ENCODE results near the gene KIAA1328. TPM values are rescaled to one million over a fixed set of nuclear protein-coding genes. Genes with fewer than 3 reads are reported as not detected.
"Not testable (repeated sequence)": the region's sequence is repeated elsewhere in the genome, so short reads cannot be mapped to it uniquely, and the experiment has no call there.

Gene KIAA1328
- total and polyA plus RNA-seq, 2 experiments from 2014 or later, result 3.3 to 12.5 TPM

- no peak overlapping the region for H3K27ac ChIP-seq
- H3K4me3 ChIP-seq, result no peak overlapping the region
- WGBS (ENCODE audit: low lambda C conversion rate, missing lambda C conversion rate), result 87% methylated on average over 3 of the region's 3 CpGs
These were observed 42.9 kb downstream of the KIAA1328 start for GRCh38 chr18:36871801-36872200.

GRCh38 chr18:36872329-36872728, 43.4 kb downstream of the KIAA1328 start:
- Histone ChIP-seq H2AFZ (no peak overlapping the region), H3K9me3 (ENCODE audit: low read depth) (no peaks in the 10 kb centered on the region), H3K4me2 (no peak overlapping the region), H3K79me2 (no peaks in the 10 kb centered on the region), H3K36me3 (replicated peaks; ENCODE audit: insufficient read depth, low read depth) (no peaks in the 10 kb centered on the region), H3K27ac (no peak overlapping the region), H3K4me1 (ENCODE audit: insufficient read depth) (no peaks in the 10 kb centered on the region), H3K4me3 (no peak overlapping the region), H4K20me1 (ENCODE audit: insufficient read depth, poor library complexity, severe bottlenecking) (no peaks in the 10 kb centered on the region), H3K27me3 (no peaks in the 10 kb centered on the region), H3K9me2 (replicated peaks; ENCODE audit: insufficient read depth) (no peaks in the 10 kb centered on the region)
- DNase-seq (ENCODE audit: low spot score), result no peak
- no peak for TF ChIP-seq EZH2phosphoT487 (IDR thresholded peaks at IDR 0.05; ENCODE audit: low read depth, severe bottlenecking, unreplicated experiment)
- TF ChIP-seq EZH2 (IDR thresholded peaks at IDR 0.05; ENCODE audit: borderline replicate concordance), result no peak
- no peak for TF ChIP-seq CTCF (IDR thresholded peaks at IDR 0.05; ENCODE audit: poor library complexity)

More at GRCh38 chr18:36871801-36872200, 42.9 kb downstream of the KIAA1328 start:
- Histone ChIP-seq H3K27me3 (no peaks in the 10 kb centered on the region), H3K36me3 (replicated peaks; ENCODE audit: insufficient read depth, low read depth) (no peaks in the 10 kb centered on the region), H4K20me1 (ENCODE audit: insufficient read depth, poor library complexity, severe bottlenecking) (no peaks in the 10 kb centered on the region), H3K4me1 (ENCODE audit: insufficient read depth) (no peaks in the 10 kb centered on the region), H2AFZ (no peak overlapping the region), H3K9me3 (ENCODE audit: low read depth) (no peaks in the 10 kb centered on the region), H3K9me2 (replicated peaks; ENCODE audit: insufficient read depth) (no peaks in the 10 kb centered on the region), H3K79me2 (no peaks in the 10 kb centered on the region), H3K4me2 (no peak overlapping the region)
- no peak for TF ChIP-seq EZH2 (IDR thresholded peaks at IDR 0.05; ENCODE audit: borderline replicate concordance)
- no peak for TF ChIP-seq EZH2phosphoT487 (IDR thresholded peaks at IDR 0.05; ENCODE audit: low read depth, severe bottlenecking, unreplicated experiment)
- no peak for TF ChIP-seq CTCF (IDR thresholded peaks at IDR 0.05; ENCODE audit: poor library complexity)
- no peak for DNase-seq (ENCODE audit: low spot score)

GRCh38 chr18:36873826-36874225, 44.9 kb downstream of the KIAA1328 start:
- not testable (repeated sequence) for H2AFZ ChIP-seq; H3K79me2 ChIP-seq; DNase-seq (ENCODE audit: low spot score); H3K27ac ChIP-seq; H3K36me3 ChIP-seq (replicated peaks; ENCODE audit: insufficient read depth, low read depth); H3K27me3 ChIP-seq; H4K20me1 ChIP-seq (ENCODE audit: insufficient read depth, poor library complexity, severe bottlenecking); H3K4me2 ChIP-seq; H3K9me3 ChIP-seq (ENCODE audit: low read depth); H3K4me3 ChIP-seq; H3K9me2 ChIP-seq (replicated peaks; ENCODE audit: insufficient read depth); H3K4me1 ChIP-seq (ENCODE audit: insufficient read depth)

GRCh38 chr18:36879796-36880195, 50.9 kb downstream of the KIAA1328 start:
- not testable (repeated sequence) for H2AFZ ChIP-seq; H3K4me1 ChIP-seq (ENCODE audit: insufficient read depth); H3K27ac ChIP-seq; H3K36me3 ChIP-seq (replicated peaks; ENCODE audit: insufficient read depth, low read depth); H3K4me2 ChIP-seq; H3K9me2 ChIP-seq (replicated peaks; ENCODE audit: insufficient read depth); H3K4me3 ChIP-seq; H3K9me3 ChIP-seq (ENCODE audit: low read depth); H4K20me1 ChIP-seq (ENCODE audit: insufficient read depth, poor library complexity, severe bottlenecking); DNase-seq (ENCODE audit: low spot score); H3K79me2 ChIP-seq; H3K27me3 ChIP-seq
- 94% methylated on average over 3 of the region's 3 CpGs for WGBS (ENCODE audit: low lambda C conversion rate, missing lambda C conversion rate)

GRCh38 chr18:36885981-36886380, 57.1 kb downstream of the KIAA1328 start:
- Histone ChIP-seq H4K20me1 (ENCODE audit: insufficient read depth, poor library complexity, severe bottlenecking) (no peaks in the 10 kb centered on the region), H2AFZ (no peak overlapping the region), H3K4me1 (ENCODE audit: insufficient read depth) (peaks cover 6% of the 10 kb centered on the region), H3K9me3 (ENCODE audit: low read depth) (no peaks in the 10 kb centered on the region), H3K27me3 (no peaks in the 10 kb centered on the region), H3K4me2 (no peak overlapping the region), H3K27ac (no peak overlapping the region), H3K79me2 (no peaks in the 10 kb centered on the region), H3K4me3 (no peak overlapping the region), H3K36me3 (replicated peaks; ENCODE audit: insufficient read depth, low read depth) (no peaks in the 10 kb centered on the region), H3K9me2 (replicated peaks; ENCODE audit: insufficient read depth) (no peaks in the 10 kb centered on the region)
- no peak for TF ChIP-seq EZH2 (IDR thresholded peaks at IDR 0.05; ENCODE audit: borderline replicate concordance)
- TF ChIP-seq EZH2phosphoT487 (IDR thresholded peaks at IDR 0.05; ENCODE audit: low read depth, severe bottlenecking, unreplicated experiment), result no peak
- TF ChIP-seq CTCF (IDR thresholded peaks at IDR 0.05; ENCODE audit: poor library complexity), result no peak
- 79% methylated on average over 2 of the region's 2 CpGs for WGBS (ENCODE audit: low lambda C conversion rate, missing lambda C conversion rate)
- DNase-seq (ENCODE audit: low spot score), result no peak
